A673 (cell line): Measurements from ENCODE around the gene LCN10. TPM values are rescaled to one million over a fixed set of nuclear protein-coding genes. Genes with fewer than 3 reads are reported as not detected.

Source experiments
- BruUV-seq: library from RNA; stranded (reverse); fragments of 400-500 nt; replicated peaks from 2 replicates; lab custom pipeline; 2021; lab: Mats Ljungman, UMichigan
- CTCF ChIA-PET: fragments of 300-600 bp; sonication (Branson Sonifier 250); formaldehyde crosslinking; loops from one replicate; lab custom pipeline; 2022; ENCODE audit warnings: antibody characterized with exemption; lab: Charles Lee
- POLR2A ChIA-PET: fragments of 300-600 bp; sonication (Branson Sonifier 250); formaldehyde crosslinking; loops from one replicate; lab custom pipeline; 2022; ENCODE audit warnings: antibody characterized with exemption; ENCODE audit not compliant: low non-redundant PET; lab: Charles Lee
- DNase-seq: peaks from one replicate; pipeline ENCODE4 v3.0.0-alpha.2; 2015; ENCODE audit warnings: low spot score
- H3K27ac ChIP-seq: fragments of 200-600 bp; sonication (generic); 2 replicates; pipeline ENCODE4 v1.5.1; 2016; ENCODE audit warnings: mixed run types, low read depth, mild to moderate bottlenecking, mixed read lengths, antibody characterized with exemption, low read length; ENCODE audit not compliant: poor library complexity, severe bottlenecking
- H3K27me3 ChIP-seq: fragments of 200-600 bp; sonication (generic); replicated peaks from 2 replicates; pipeline ENCODE4 v1.6.1; 2017; ENCODE audit warnings: mixed run types, low read depth, mild to moderate bottlenecking, mixed read lengths, antibody characterized with exemption, low read length; ENCODE audit not compliant: insufficient read depth, poor library complexity
- H3K36me3 ChIP-seq: fragments of 200-600 bp; sonication (generic); 2 replicates; pipeline ENCODE4 v1.6.1; 2016; ENCODE audit warnings: mixed run types, mild to moderate bottlenecking, mixed read lengths, antibody characterized with exemption, low read length; ENCODE audit not compliant: insufficient read depth, poor library complexity, severe bottlenecking
- H3K4me1 ChIP-seq: fragments of 200-600 bp; sonication (generic); 2 replicates; pipeline ENCODE4 v1.6.1; 2017; ENCODE audit warnings: mixed run types, mild to moderate bottlenecking, mixed read lengths, antibody characterized with exemption, low read length; ENCODE audit not compliant: insufficient read depth, poor library complexity, severe bottlenecking
- H3K4me3 ChIP-seq: fragments of 200-600 bp; sonication (generic); 2 replicates; pipeline ENCODE4 v1.5.1; 2016; ENCODE audit warnings: low read depth, mixed run types, mild to moderate bottlenecking, mixed read lengths, low read length; ENCODE audit not compliant: poor library complexity, severe bottlenecking
- H3K9me3 ChIP-seq: fragments of 200-600 bp; sonication (generic); 2 replicates; pipeline ENCODE4 v1.6.1; 2016; ENCODE audit warnings: mixed run types, low read depth, mild to moderate bottlenecking, mixed read lengths, antibody characterized with exemption, low read length; ENCODE audit not compliant: poor library complexity, severe bottlenecking
- EZH2 ChIP-seq: fragments of 200-600 bp; sonication (generic); IDR thresholded peaks from 2 replicates; pipeline ENCODE4 v1.6.1; 2017; ENCODE audit warnings: borderline replicate concordance, low read depth, mild to moderate bottlenecking, mixed read lengths, antibody characterized with exemption, low read length; ENCODE audit not compliant: poor library complexity, severe bottlenecking
- intact Hi-C: fragments of 100-400 bp; cut with micrococcal nuclease; formaldehyde crosslinking; loops from one replicate; pipeline ENCODE4 v1.10.0; 2022; ENCODE audit not compliant: unreplicated experiment
- total RNA-seq: library from RNA; stranded (reverse); gene quantifications from 2 replicates; pipeline ENCODE4 v1.2.3, GENCODE V29; 2021
- TF ChIP-seq, protein P1 (sequence below): fragments of 300-800, 200-600 bp; sonication (generic); conservative IDR thresholded peaks from 2 replicates; pipeline ENCODE4 v1.5.1; 2017; ENCODE audit warnings: low read depth, mild to moderate bottlenecking, antibody characterized with exemption, low read length, moderate library complexity, mixed read lengths

The LCN10 gene
- total RNA-seq, 1 experiment from 2014 or later, result 0.15 TPM

DNA sequence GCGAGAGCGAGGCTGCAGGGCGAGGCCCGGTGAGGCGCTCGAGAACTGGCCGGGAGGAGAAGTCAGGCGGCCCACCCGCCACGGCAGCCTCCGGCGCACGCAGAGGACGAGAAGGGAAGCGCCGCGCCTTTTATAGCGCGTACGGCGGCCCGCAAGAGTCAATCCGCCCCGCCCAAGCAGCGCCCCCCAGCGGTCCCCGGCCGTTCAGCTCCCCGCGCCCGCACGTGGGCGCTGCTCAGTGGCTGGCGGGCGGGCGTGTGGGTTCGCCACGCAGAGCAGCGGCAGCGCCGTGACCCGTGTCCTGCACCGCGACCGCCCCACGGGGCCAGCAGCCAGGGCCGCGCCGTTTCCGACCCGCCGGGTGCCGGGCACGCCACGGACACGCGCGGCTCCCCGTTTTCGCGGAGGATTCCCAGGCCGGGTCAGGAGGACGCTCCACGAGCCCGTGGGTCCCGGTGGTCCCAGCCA, 14.6 kb downstream of the LCN10 start:
- intact Hi-C loops, result no loop called here
- no peaks in the 10 kb centered on the region for H3K9me3 ChIP-seq
- H3K36me3 ChIP-seq, result peaks cover 37% of the 10 kb centered on the region
- H3K27me3 ChIP-seq, result no peaks in the 10 kb centered on the region
- peak overlapping the region; percentile 94 for H3K27ac ChIP-seq
- TF ChIP-seq EZH2, result no peak
- TF ChIP-seq, protein P1, sequence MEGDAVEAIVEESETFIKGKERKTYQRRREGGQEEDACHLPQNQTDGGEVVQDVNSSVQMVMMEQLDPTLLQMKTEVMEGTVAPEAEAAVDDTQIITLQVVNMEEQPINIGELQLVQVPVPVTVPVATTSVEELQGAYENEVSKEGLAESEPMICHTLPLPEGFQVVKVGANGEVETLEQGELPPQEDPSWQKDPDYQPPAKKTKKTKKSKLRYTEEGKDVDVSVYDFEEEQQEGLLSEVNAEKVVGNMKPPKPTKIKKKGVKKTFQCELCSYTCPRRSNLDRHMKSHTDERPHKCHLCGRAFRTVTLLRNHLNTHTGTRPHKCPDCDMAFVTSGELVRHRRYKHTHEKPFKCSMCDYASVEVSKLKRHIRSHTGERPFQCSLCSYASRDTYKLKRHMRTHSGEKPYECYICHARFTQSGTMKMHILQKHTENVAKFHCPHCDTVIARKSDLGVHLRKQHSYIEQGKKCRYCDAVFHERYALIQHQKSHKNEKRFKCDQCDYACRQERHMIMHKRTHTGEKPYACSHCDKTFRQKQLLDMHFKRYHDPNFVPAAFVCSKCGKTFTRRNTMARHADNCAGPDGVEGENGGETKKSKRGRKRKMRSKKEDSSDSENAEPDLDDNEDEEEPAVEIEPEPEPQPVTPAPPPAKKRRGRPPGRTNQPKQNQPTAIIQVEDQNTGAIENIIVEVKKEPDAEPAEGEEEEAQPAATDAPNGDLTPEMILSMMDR, result peak; percentile 85
- ChIA-PET POLR2A (no interaction called here), CTCF (interaction anchor here (0.6 kb wide), 2 partner anchors 140 to 319 kb away, joined by 3 to 10 read pairs; no protein-coding TSS in a partner anchor)
- H3K4me1 ChIP-seq, result peaks cover 20% of the 10 kb centered on the region
- peak; percentile 92 for DNase-seq
- H3K4me3 ChIP-seq, result peak overlapping the region; percentile 95
- no TSS peak for BruUV-seq

DNA sequence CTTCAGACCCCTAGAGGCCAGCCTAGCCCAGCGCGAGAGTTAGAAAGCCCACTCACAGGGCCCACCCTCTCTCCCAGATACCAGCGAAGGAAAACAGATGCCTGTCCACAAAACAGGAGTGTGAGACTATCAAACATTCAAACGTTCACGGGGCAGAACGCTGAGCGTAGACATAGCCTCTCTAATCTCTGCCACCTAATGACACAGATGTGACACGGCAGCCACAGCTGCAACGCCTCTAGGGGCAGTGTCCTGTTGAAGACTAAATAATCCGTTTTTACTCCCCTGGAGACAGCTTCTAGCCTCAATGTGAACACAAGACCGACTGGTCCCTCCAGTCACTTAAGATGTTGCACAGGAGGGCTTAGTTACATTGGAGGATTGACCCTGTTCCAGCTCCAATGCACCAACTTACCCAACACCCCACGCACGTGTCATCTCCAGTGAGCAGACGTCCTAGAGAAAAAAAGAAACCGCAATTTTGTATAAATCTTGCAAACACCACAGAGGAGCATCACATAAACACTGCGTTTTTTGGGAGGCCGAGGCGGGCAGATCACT, 16.0 kb downstream of the LCN10 start:
- no TSS peak for BruUV-seq
- intact Hi-C loops, result no loop called here
- peak overlapping the region; percentile 94 for H3K27ac ChIP-seq

DNA sequence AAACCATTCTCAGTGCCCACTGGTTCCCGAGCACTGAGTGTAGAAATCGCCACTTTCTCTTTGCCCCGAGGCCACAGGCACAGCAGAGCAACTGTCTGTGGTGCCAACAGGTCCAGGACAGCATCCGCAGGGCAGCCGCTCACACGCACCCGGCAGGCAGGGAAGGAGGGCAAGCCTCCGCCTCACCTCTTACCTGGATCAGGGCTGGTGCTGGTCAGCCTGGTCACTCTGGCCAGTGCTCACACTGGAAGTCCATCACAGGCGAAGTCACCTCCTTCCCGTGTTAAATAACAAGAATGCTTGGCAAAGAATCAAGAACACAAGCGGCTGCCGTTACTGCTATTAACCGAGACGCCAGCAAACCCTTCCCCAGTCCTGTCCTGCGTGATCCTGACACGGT, 16.6 kb downstream of the LCN10 start:
- DNase-seq, result no peak
- BruUV-seq, result no TSS peak
- Histone ChIP-seq H3K4me1 (peaks cover 26% of the 10 kb centered on the region), H3K27me3 (no peaks in the 10 kb centered on the region), H3K27ac (peak overlapping the region; percentile 94), H3K9me3 (no peaks in the 10 kb centered on the region), H3K36me3 (peaks cover 50% of the 10 kb centered on the region), H3K4me3 (peak overlapping the region; percentile 95)
- intact Hi-C loops, result no loop called here
- ChIA-PET POLR2A (no interaction called here), CTCF (no interaction called here)
- TF ChIP-seq EZH2, result no peak
- TF ChIP-seq, protein P1, result no peak

More for the DNA sequence above, 16.0 kb downstream of the LCN10 start:
- ChIA-PET POLR2A (no interaction called here), CTCF (no interaction called here)
- TF ChIP-seq, protein P1, result peak; percentile 64
- no peak for TF ChIP-seq EZH2
- no peaks in the 10 kb centered on the region for H3K27me3 ChIP-seq
- H3K4me3 ChIP-seq, result peak overlapping the region; percentile 95
- H3K9me3 ChIP-seq, result no peaks in the 10 kb centered on the region
- H3K4me1 ChIP-seq, result peaks cover 20% of the 10 kb centered on the region
- DNase-seq, result peak; percentile 73
- peaks cover 47% of the 10 kb centered on the region for H3K36me3 ChIP-seq
